ENCODE data around the gene RMP24.

GRCh38 chr18:35933982-35934381, 38.5 kb upstream of the RMP24 start:
- no peak for TF ChIP-seq POLR2A (IDR thresholded peaks at IDR 0.05)
- TF ChIP-seq, protein P1, sequence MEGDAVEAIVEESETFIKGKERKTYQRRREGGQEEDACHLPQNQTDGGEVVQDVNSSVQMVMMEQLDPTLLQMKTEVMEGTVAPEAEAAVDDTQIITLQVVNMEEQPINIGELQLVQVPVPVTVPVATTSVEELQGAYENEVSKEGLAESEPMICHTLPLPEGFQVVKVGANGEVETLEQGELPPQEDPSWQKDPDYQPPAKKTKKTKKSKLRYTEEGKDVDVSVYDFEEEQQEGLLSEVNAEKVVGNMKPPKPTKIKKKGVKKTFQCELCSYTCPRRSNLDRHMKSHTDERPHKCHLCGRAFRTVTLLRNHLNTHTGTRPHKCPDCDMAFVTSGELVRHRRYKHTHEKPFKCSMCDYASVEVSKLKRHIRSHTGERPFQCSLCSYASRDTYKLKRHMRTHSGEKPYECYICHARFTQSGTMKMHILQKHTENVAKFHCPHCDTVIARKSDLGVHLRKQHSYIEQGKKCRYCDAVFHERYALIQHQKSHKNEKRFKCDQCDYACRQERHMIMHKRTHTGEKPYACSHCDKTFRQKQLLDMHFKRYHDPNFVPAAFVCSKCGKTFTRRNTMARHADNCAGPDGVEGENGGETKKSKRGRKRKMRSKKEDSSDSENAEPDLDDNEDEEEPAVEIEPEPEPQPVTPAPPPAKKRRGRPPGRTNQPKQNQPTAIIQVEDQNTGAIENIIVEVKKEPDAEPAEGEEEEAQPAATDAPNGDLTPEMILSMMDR (IDR thresholded peaks at IDR 0.05): no peak
- no peak for TF ChIP-seq EP300 (IDR thresholded peaks at IDR 0.05)
